Activated CD8-positive, alpha-beta memory T cell treated with anti-CD3 and anti-CD28 coated beads, Interleukin-2, amount 10 ng/mL, durations not matched to agents 7 days and 5 days (primary cell): ENCODE results near the gene EPS8L2. TPM values are rescaled to one million over a fixed set of nuclear protein-coding genes. Genes with fewer than 3 reads are reported as not detected.
A peak's percentile ranks its signal among the peaks of the same experiment; 100 is the strongest.

Source experiments
- ATAC-seq: fragments of 150-1000 bp; cut with Tn5 transposase; one replicate; pipeline ENCODE4 v1.10.0; 2021; ENCODE audit warnings: moderate library complexity
- CTCF ChIA-PET: fragments of 350-600 bp; sonication (Branson Sonifier 250); formaldehyde crosslinking; loops from one replicate; lab custom pipeline; 2021; ENCODE audit warnings: antibody characterized with exemption; lab: Charles Lee
- DNase-seq: peaks from one replicate; pipeline ENCODE4 v3.0.0-alpha.2; 2020
- H3K27ac Mint-ChIP-seq: one replicate; pipeline ENCODE4 v1.8.0; 2021; ENCODE audit warnings: mild to moderate bottlenecking, mixed read lengths
- H3K27me3 Mint-ChIP-seq: one replicate; pipeline ENCODE4 v1.8.0; 2021; ENCODE audit warnings: mixed read lengths
- H3K36me3 Mint-ChIP-seq: one replicate; pipeline ENCODE4 v1.8.0; 2021; ENCODE audit warnings: mild to moderate bottlenecking, mixed read lengths
- H3K4me1 Mint-ChIP-seq: one replicate; pipeline ENCODE4 v1.8.0; 2021; ENCODE audit warnings: mixed read lengths
- H3K4me3 Mint-ChIP-seq: one replicate; pipeline ENCODE4 v1.8.0; 2021; ENCODE audit warnings: mild to moderate bottlenecking, moderate library complexity, mixed read lengths
- H3K9me3 Mint-ChIP-seq: one replicate; pipeline ENCODE4 v1.8.0; 2022; ENCODE audit warnings: low read depth, mixed read lengths
- total RNA-seq, 2 experiments: library from RNA; stranded (reverse); gene quantifications; one replicate each; pipeline ENCODE4 v1.2.3, GENCODE V29; 2021

EPS8L2 gene
- total RNA-seq, 2 experiments from 2014 or later: 17.4 to 20.2 TPM

DNA sequence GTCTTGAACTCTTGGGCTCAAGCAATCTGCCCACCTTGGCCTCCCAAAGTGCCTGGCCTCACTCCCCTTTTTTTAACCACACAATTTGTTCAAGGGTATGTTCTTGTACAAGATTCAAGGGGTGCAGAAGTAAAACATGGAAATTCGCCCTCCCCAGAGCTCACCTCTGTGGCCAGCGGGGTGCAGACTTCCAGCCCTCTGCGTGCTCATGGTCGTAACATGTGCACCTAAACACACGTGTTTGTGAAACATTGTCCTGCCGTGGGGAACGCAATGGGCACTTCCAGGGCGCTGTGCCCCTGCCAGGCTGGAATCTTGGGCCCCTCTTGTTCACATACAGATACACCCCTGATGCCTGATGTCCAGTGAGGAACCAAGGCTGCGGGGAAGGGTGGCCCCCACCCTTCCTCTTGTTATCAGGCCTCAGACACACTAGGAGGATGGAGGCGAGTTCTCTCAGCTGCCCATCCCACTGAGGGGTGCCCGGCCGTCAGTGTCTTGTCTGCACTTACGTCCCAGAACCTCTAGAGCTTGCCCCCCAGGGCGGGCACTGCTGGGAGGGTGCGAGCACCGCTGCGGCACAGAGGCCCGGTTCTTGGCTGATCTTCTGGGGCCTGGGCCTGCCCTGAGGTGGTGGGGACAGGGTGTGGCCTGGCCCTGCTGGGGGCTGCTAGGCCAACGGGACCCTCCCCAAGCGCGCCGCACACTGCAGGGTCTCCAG lies 4.1 kb upstream of the EPS8L2 start:
- Mint-ChIP-seq H3K27ac (no peak overlapping the region), H3K27me3 (peaks cover 3% of the 10 kb centered on the region), H3K4me3 (no peak overlapping the region), H3K4me1 (peaks cover 14% of the 10 kb centered on the region), H3K36me3 (peaks cover 2% of the 10 kb centered on the region), H3K9me3 (no peaks in the 10 kb centered on the region)
- CTCF ChIA-PET: interaction anchor here (1.1 kb wide), 1 partner anchor 182 kb away, joined by 3 read pairs; no protein-coding TSS in a partner anchor
- no peak for ATAC-seq
- no peak for DNase-seq

GRCh38 chr11:702462-703461 lies 3.3 kb upstream of the EPS8L2 start:
- CTCF ChIA-PET: interaction anchor here (1.2 to 1.3 kb wide), 3 partner anchors 12 to 20 kb away, joined by 3 read pairs; no protein-coding TSS in a partner anchor
- Mint-ChIP-seq H3K27ac (no peak overlapping the region), H3K27me3 (peaks cover 10% of the 10 kb centered on the region), H3K36me3 (peaks cover 2% of the 10 kb centered on the region), H3K4me3 (no peak overlapping the region), H3K9me3 (no peaks in the 10 kb centered on the region), H3K4me1 (peaks cover 7% of the 10 kb centered on the region)
- no peak for DNase-seq
- ATAC-seq: no peak

GRCh38 chr11:703506-703905 lies 2.5 kb upstream of the EPS8L2 start:
- Mint-ChIP-seq H3K9me3 (no peaks in the 10 kb centered on the region), H3K36me3 (peaks cover 2% of the 10 kb centered on the region), H3K27me3 (peaks cover 10% of the 10 kb centered on the region), H3K4me1 (peaks cover 2% of the 10 kb centered on the region), H3K4me3 (no peak overlapping the region), H3K27ac (no peak overlapping the region)
- ATAC-seq (no peak), DNase-seq (no peak)
- CTCF ChIA-PET: interaction anchor here (1.2 to 1.3 kb wide), 3 partner anchors 13 to 19 kb away, joined by 3 read pairs; no protein-coding TSS in a partner anchor

GRCh38 chr11:704228-704674 lies 1.8 kb upstream of the EPS8L2 start:
- H3K4me3 Mint-ChIP-seq: no peak overlapping the region
- H3K9me3 Mint-ChIP-seq: no peaks in the 10 kb centered on the region
- CTCF ChIA-PET: interaction anchor here (0.8 to 1.5 kb wide), 4 partner anchors 8 to 52 kb away, joined by 3 to 7 read pairs (median 3); no protein-coding TSS in a partner anchor
- H3K27me3 Mint-ChIP-seq: peaks cover 10% of the 10 kb centered on the region
- peaks cover 2% of the 10 kb centered on the region for H3K36me3 Mint-ChIP-seq
- H3K27ac Mint-ChIP-seq: no peak overlapping the region
- no peak for ATAC-seq
- no peak for DNase-seq
- H3K4me1 Mint-ChIP-seq: peaks cover 2% of the 10 kb centered on the region

GRCh38 chr11:704781-705645 lies 1.0 kb upstream of the EPS8L2 start:
- Mint-ChIP-seq H3K9me3 (no peaks in the 10 kb centered on the region), H3K27me3 (peaks cover 10% of the 10 kb centered on the region), H3K4me3 (no peak overlapping the region), H3K4me1 (peaks cover 2% of the 10 kb centered on the region), H3K36me3 (peaks cover 2% of the 10 kb centered on the region), H3K27ac (no peak overlapping the region)
- DNase-seq: no peak
- no peak for ATAC-seq
- CTCF ChIA-PET: interaction anchor here (0.8 to 1.5 kb wide), 3 partner anchors 9 to 53 kb away, joined by 3 to 7 read pairs (median 3); no protein-coding TSS in a partner anchor

GRCh38 chr11:706439-706956 lies 467 bp downstream of the EPS8L2 start:
- Mint-ChIP-seq H3K36me3 (no peaks in the 10 kb centered on the region), H3K4me1 (peaks cover 5% of the 10 kb centered on the region), H3K9me3 (no peaks in the 10 kb centered on the region), H3K4me3 (no peak overlapping the region), H3K27me3 (peaks cover 15% of the 10 kb centered on the region), H3K27ac (no peak overlapping the region)
- DNase-seq: no peak
- peak; percentile 12 for ATAC-seq
- CTCF ChIA-PET: interaction anchor here (1.0 kb wide), 1 partner anchor 17 kb away, joined by 5 read pairs; no protein-coding TSS in a partner anchor

GRCh38 chr11:706957-707816 lies 1.2 kb downstream of the EPS8L2 start:
- ATAC-seq: no peak
- DNase-seq: no peak
- CTCF ChIA-PET: interaction anchor here (1.0 kb wide), 1 partner anchor 16 kb away, joined by 5 read pairs; no protein-coding TSS in a partner anchor
- Mint-ChIP-seq H3K27ac (no peak overlapping the region), H3K36me3 (no peaks in the 10 kb centered on the region), H3K4me1 (peaks cover 5% of the 10 kb centered on the region), H3K4me3 (no peak overlapping the region), H3K9me3 (no peaks in the 10 kb centered on the region), H3K27me3 (peaks cover 15% of the 10 kb centered on the region)

DNA sequence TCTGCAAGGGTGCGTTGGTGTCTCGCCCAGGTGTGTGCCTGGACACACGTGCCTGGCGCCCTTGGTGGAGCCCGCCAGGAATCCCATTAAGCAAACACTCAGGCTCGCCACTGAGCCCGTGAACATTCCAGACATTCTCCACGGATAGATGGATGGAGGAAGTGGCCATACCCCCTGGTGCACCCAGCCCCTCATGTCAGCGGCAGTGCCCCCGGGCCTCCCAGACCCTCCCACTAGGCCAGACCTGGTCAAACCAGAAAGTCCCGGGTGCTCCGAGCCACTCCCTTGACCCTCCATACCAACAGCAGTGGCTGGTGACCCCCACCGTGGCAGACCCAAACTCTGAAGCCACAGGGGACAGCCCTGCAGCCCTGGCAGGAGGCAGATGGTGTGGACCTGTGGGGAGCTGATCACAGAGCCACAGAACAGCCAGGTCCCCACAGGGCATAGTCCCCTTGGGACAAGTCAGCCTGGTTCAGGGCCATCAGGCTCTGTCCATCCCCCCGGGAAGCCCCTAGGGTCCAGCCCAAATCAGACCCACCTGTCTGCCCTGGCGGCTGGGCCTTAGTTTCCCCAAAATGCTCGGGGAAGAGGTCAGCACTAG lies 1.9 kb downstream of the EPS8L2 start:
- CTCF ChIA-PET: no interaction called here
- Mint-ChIP-seq H3K4me3 (no peak overlapping the region), H3K9me3 (no peaks in the 10 kb centered on the region), H3K36me3 (no peaks in the 10 kb centered on the region), H3K27ac (no peak overlapping the region), H3K27me3 (peaks cover 15% of the 10 kb centered on the region), H3K4me1 (peaks cover 5% of the 10 kb centered on the region)
- ATAC-seq (no peak), DNase-seq (no peak)

DNA sequence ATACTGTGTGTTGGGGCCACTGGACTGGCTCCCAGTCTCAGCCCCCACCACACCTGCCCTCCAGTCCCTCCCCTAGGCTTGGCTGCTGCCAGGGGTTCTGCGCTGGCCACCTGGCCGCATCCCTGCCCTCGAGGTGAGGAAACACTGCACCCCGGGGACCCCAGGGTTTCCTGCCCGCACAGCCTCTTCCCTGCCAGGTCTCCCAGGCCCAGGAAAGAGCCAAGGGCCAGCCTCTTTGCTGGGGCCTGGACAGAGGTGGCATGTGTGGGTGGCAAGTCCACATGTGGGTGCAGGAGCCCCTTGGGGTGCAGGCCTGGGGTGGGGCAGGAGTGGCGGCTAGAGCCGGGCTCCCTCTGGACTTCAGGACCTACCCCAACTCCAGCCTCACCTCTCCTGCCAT lies 2.5 kb downstream of the EPS8L2 start:
- Mint-ChIP-seq H3K27ac (no peak overlapping the region), H3K27me3 (peaks cover 15% of the 10 kb centered on the region), H3K4me1 (peaks cover 5% of the 10 kb centered on the region), H3K4me3 (no peak overlapping the region), H3K36me3 (no peaks in the 10 kb centered on the region), H3K9me3 (no peaks in the 10 kb centered on the region)
- ATAC-seq: no peak
- CTCF ChIA-PET: interaction anchor here (1.1 to 1.6 kb wide), 2 partner anchors 18 to 154 kb away, joined by 3 to 4 read pairs; no protein-coding TSS in a partner anchor
- DNase-seq: no peak

DNA sequence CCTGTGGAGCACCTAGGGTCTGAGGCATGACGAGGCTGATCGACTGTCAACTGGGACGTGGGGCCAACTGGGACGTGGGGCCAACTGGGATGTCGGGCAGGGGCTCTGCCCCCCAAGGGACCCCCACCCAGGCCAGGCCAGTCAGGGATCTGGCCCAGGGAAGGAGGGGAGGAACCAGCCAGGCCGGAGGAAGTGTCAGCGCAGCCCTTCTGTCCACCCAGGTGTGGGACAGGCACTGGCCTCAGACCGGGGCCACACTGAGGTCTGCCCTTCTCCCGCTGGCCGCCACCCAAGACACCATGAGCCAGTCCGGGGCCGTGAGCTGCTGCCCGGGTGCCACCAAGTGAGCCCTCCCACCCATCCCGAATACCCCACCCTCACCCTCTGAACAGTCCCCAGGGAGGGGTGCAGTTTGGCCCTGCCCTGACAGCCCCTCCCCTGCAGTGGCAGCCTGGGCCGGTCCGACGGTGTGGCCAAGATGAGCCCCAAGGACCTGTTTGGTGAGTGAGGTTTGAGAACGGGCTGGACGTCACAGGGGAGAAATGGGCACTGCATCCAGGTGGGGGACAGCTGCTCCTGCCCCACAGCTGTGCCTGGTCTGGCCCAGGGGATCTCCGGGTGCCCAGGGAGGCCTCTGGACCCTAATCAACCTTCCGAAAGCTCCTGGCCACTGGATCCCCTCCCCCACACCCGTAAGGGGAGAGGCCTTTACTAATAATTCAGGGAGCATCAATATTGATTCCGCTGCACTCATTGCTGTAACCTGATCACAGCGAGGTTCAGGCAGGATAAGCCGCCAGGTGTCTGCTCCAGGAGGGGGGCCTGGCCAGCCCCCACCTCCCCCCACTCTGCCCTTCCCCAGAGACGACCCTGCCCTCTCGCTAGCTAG lies 3.3 kb downstream of the EPS8L2 start:
- Mint-ChIP-seq H3K27ac (no peak overlapping the region), H3K9me3 (no peaks in the 10 kb centered on the region), H3K27me3 (peaks cover 15% of the 10 kb centered on the region), H3K4me3 (no peak overlapping the region), H3K4me1 (peaks cover 4% of the 10 kb centered on the region), H3K36me3 (no peaks in the 10 kb centered on the region)
- DNase-seq (no peak), ATAC-seq (no peak)
- CTCF ChIA-PET: interaction anchor here (1.1 to 1.6 kb wide), 3 partner anchors 13 to 155 kb away, joined by 3 to 4 read pairs (median 4); no protein-coding TSS in a partner anchor
